HG02642 (cell line): ENCODE data around the gene ELOVL2.
A peak's percentile ranks its signal among the peaks of the same experiment; 100 is the strongest.

Experiments
- ATAC-seq: cut with Tn5 transposase; IDR thresholded peaks from one replicate; pipeline ENCODE4 v1.9.1; 2021; ENCODE audit warnings: mild to moderate bottlenecking; ENCODE audit not compliant: unreplicated experiment, poor library complexity

ELOVL2 gene

DNA sequence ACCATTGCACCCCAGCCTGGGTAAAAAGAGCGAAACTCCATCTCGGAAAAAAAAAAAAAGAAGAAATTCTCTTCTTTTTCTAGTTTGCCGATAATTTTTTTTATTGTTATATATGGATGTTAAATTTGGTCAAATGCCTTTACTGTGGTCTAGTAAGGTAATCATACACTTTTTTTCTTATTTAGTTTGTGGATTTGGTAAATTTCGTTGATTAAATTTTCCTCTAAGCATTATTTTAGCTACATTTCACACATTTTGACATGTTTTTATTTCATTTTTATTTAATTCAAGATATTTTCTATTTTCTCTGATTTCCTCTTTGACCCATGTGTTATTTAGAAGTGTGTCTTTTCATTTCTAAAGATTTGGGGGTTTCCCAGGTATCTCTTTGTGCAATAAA is 18.0 kb upstream of the ELOVL2 start:
- no peak for ATAC-seq

DNA sequence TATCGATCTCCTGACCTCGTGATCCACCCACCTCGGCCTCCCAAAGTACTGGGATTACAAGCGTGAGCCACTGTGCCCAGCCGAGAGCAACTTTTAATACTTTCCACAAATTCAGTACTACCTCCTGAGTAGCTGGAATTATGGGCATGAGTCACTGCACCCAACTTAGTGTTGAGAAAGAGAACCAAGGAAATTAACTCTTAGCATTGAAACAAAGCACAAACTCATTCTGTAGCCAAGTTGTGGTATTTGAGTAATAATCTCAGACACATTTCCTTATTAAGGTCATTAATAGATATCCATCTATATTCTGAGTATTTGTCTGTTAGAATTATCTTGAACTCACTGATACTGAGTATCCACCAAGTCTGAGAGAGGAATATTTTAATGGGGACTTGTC is 14.3 kb upstream of the ELOVL2 start:
- ATAC-seq: no peak

DNA sequence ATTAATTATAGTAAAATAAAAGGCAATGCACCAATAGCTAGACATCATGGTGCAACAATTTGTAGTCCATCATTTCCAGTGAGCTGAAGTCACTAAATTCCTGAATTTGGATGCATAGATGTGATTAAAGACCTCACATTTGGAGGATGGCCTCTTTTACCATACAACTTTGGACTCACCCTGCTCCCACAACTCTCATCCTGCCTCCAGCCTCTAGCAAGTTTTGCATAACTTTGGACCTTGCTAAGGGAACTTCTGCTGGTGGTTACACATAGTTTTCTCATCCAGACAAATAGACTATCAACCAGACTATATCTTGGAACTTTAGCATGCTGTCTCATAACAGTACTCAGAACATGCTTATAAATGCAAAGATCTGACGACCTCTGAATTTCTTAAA is 12.8 kb upstream of the ELOVL2 start:
- ATAC-seq: no peak

DNA sequence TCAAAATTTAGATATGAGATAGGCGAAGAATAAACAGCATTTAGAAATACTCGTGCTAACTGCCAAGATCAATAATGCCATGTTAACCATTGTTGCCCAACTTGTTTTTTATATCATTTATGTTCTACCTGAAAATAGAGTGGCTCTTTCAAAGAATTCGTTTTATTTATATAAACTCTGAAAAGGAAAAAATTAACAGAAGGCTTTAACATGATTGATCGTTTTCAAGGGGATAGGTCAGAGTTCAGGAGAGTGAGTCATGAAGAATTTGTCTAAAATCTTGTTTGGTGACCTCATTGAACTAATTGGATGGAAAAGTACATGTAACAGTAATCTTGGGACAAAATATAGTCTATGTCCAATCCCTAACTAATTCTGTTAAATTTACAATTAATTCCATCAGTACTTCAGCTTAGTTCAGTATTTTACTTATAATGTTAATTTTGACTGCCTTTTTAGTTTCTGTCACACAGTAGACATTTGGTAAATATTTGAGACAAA is 11.1 kb upstream of the ELOVL2 start:
- ATAC-seq: no peak

DNA sequence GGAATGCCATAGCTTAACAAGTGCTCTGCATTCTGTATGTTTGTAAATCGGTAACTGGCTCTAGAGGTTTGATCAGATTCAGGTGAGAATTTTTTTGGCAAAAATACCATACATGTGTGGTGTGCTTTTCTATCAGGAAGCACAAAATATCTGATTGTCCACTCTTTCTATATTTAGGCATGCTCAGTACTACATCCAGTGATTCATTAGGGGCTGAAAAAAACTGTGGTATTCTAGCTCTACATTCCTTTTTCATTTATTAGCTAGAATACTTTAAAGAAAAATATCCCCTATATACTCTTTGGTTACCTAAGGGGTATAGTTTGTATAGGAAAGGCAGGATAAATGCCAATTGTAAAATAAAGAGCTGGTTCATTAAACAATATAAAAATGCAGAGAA is 10.6 kb upstream of the ELOVL2 start:
- ATAC-seq: no peak

DNA sequence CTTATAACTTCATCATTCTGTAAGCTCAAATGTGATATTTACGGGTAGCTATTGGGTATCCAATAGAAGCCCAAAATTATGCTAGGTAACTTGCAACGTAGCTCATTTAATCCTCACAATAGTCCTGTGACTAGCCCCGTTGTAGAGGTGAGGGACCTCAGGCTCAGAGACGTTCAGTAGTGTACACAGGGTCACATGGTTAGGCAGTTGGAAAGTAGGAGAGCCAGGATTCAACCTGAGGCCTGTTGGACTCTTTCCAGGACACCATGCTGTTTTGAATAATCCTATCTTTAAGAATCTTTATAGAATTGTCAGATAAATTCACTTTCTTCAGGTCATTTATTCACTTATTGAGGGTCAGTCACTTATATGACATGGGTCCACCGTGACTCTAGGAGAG is 9.2 kb upstream of the ELOVL2 start:
- no peak for ATAC-seq

DNA sequence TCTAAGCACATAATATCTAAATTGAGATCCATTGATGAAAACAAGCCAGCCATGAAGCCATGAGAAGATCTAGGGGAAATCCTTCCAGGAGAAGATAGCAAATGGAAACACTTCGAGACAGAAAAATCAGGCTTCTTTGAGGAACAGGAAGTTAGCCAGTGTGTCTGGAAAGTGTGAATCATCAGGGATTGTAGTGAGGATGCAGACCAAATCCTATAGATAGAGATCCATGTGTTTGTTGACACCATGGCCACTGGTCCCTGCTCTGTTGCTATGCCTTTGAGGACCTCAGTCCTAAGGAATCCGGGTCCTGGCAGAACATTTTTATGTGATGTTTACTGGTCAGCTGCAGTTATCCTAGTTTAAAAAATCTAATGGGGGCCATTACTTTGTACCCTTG is 6.6 kb upstream of the ELOVL2 start:
- no peak for ATAC-seq

DNA sequence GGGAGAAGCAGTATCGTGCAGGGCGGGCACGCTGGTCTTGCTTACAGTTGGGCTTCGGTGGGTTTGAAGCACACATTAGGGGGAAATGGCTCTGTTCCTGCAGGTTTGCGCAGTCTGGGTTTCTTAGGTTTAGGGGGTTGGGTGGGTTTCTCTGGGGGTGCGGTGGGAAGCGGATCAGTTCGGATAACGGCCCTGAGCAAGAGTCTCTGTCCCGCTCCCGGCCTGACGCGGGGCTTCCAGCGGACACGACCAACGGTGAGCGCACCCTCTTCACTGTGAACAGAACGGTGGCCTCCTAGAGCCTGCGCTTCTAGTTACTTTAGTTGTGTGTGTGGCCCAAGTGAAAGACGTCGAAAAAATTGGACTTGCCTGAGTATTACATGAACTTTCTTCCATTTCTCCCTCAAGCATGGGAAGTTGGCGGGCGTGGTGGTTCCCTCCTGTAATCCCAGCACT is 635 bp upstream of the ELOVL2 start:
- ATAC-seq: no peak

DNA sequence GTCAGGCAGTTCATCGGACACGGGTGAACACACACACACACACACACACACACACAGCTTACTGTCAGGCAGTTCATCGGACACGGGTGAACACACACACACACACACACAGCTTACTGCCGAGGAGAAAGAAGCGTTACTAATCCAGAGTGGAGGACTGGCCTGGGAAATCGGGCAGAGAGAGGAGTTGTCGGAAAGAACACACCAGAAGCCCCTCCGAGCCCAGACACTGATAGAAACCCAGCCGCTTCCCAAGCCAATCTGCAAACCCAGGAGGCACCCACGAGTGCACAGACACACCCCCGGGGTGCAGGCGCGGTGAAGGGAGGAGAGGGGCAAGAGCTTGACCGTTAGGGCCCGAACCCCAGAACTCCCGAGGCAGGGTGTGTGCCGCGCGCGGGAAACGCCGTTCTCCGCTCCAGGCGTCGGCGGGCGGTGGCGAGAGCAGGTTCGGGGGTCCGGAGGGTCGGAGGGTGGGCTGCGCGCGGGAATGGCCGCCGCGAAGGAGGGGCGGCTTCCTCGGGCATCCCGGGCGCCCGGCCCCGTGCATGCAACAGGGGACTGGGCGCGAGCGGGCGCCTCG is 636 bp downstream of the ELOVL2 start:
- peak; percentile 35 for ATAC-seq

DNA sequence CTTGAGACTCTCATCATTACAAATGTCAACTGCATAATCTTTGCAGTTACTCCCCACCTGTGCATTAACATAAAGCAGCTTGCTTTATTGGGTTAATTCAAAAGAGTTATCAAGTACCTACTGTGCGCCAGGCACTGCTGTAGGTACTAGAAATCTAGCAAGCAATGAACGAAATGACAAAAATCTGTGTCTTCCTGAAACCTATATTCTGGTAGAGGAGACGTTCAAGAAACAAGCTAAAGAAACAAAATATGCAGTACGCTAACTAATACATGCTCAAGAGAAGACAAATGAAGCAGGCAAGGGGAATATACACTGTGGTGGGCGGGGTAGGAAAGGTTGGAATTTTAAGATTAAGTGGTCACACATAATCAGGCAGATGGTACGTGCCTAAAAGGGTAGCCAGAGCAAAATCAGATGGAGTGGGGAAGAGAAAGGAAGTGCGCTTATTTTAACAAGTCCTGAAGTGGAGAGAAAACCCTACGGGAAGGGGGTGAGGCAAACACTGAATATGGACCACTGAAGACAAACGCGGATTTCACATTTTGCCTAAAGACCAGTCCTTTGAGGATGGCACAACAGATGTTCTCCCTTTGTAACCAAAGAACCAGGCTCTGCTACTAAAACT is 1.2 kb downstream of the ELOVL2 start:
- no peak for ATAC-seq

DNA sequence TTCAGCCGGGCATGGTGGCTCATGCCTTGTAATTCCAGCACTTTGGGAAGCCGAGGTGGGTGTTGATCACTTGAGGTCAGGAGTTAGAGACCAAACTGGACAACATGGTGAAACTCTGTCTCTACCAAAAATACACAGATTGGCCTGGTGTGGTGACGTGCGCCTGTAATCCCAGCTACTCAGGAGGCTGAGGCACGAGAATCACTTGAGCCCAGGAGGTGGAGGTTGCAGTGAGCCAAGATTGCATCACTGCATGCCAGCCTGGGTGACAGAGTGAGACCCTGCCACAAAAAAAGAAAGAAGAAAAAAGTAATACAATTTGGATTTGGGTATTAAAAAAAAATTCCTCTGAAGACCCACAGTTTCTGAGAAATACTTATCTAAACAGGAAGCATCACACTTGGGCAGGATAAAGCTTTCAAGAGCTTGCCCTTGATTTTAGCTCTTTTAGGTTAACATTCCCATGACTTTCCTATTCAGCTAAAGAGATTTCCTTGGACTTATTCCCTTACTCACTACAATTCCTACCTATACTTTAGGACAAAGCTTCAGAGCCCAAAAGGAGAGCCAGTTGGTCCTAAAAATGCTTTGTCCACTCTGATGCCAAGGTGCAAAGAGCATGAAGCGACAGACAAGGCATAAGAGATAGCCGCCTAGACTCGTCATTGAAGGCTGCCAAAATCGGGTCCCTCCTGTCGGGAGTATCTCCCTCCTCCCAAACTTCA is 1.9 kb downstream of the ELOVL2 start:
- no peak for ATAC-seq

DNA sequence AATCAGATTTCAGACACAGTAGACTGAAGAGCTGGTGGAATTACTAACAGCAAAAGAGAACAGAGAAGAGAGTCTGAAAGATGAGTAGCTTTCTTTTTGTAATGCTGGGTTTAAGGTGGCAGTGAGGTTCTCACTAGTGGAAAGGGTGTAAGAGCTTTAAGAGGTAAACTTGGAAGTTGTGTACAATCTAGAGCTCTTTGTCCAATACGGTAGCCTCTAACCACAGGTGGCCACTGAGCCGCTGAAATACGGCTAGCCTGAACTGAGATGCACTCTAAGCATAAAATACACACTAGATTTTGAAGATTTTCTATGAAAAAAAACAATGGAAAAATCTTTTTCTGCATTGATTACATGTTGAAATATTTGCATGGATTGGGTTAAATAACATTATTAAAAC is 4.0 kb downstream of the ELOVL2 start:
- no peak for ATAC-seq

DNA sequence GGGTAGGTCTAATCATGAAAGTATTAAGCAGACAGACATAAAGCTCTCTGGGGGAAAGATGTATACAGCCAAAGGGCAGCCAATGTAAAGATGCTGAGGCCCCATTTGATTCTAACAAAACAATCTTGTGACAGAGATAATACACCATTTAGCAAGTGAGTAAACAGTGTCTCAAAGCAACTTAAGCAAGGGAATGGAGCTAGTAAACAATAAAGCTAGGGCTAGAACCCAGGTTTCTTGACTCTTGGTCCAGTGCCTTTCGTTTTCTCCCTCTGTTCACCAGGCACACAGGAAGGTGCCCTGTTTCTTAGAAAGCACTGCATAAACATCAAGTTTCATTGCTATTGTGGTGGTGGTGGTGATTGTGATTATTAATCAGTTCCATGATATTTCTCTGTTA is 5.1 kb downstream of the ELOVL2 start:
- ATAC-seq: no peak

DNA sequence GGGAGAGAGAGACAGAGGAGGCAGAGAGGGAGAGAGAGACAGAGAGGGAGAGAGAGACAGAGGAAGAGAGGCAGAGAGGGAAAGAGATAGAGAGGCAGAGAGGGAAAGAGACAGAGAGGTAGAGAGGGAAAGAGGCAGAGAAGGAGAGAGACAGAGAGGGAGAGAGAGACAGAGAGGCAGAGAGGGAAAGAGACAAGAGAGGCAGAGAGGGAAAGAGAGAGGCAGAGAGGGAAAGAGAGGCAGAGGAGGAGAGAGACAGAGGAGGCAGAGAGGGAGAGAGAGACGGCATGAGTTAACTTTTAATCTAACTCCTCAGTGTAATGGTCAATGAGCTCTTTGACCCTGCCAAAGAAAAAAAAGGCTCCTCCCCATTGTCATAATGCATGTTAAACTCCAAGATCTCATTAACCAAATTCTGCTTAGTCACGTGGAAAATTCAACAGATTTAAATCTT is 7.1 kb downstream of the ELOVL2 start:
- ATAC-seq: no peak

DNA sequence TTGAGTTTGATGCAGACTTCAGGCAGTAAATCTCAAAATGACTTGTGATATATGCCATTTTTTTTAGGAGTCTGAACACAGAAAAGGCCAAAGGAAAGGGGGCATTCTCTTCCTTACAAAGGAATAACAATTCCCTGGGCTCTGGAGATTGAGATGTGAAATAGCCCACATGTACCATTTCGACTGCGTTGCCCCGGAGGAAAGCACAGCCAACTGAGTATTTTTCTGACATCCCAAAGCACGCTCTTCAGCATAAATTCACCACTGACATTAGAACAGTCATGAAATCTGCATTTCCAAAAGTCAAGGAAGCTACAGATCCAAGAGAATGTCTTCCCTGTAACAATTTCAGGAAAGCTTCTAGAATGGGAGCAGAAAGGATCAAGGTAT is 7.8 kb downstream of the ELOVL2 start:
- ATAC-seq: no peak

DNA sequence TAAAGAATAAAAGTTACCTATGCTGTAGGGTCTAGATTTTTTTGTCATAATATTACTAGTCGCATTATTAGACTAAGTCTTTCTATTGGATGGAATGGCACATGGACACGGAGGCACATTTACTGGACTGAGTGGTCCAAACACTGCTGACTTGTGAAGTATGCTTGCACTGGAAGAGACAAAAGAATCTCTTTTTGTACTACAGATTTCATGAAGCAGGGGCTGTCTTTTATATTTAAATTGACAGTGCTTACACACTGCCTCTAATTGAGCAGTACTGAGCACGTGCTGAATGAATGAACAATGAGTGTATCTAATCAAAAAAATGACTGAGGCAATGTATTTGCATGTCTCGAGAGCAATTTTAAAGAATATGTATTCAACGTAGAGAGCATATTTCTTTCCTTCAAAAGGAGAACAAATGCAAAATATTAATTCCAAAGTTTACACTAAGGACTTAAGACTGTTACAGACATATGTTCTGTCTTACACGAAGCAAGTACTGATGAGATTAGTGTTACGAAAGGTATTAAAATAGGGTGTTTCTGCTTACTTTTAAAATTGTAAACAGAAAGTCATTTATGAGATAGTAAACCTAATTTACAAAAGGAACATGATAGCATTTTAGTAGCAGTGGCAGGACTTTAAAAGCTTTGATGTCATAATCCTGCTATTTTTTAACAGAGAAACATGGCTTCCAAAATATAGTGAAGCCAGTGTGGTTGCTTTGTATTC is 8.3 kb downstream of the ELOVL2 start:
- ATAC-seq: no peak

DNA sequence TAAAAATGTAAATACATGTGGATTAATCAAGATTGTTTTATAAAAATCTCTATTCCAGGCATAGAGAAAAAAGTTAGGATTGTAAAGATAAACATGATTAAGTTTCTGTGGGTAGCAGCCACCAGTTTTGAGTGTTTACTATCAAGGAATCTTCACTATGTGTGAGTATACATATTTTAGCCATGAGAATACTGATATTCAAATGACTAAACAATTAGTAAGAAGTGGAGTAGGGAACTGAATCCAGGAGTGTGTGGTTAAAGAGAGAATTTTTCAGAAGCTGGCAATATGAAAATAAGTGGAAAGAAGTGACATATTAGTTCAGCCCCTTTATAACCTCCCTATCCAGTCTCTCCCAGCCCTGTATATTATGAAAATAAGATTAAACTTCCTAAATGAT is 10.3 kb downstream of the ELOVL2 start:
- ATAC-seq: no peak

DNA sequence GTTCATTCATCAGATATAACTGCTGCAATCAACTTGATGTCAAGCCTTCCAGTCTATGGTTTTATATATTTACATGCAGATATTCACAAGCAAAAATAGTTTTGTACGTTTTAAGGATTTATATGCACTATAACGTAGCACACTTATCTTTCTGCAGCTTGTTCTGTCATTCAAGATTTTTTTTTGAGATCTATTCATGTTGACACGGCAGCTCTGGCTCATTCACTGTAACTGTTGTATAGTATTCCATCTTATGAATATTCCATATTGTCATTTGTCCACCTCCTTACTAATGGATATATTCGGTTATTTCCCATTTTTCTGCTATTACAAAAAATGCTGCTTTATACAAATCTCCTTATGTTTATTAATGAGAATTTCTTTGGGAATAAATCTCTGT is 13.2 kb downstream of the ELOVL2 start:
- ATAC-seq: no peak

DNA sequence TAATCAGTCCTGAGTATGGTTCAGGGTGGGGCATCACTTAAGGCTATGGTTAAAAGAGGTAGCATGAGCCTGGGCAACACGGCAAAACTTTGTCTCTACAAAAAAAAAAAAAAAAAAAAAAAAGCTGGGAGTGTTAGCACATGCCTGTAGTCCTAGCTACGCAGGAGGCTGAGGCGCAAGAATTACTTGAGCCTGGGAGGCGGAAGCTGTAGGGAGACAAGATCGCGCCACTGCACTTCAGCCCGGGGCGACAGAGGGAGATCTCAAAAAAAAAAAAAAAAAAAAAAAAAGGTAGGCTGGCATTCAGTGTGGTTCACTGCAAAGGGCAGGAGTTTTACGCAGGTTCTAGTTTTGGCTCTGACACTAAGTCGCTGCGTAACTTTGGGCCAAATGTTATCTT is 15.1 kb downstream of the ELOVL2 start:
- no peak for ATAC-seq

DNA sequence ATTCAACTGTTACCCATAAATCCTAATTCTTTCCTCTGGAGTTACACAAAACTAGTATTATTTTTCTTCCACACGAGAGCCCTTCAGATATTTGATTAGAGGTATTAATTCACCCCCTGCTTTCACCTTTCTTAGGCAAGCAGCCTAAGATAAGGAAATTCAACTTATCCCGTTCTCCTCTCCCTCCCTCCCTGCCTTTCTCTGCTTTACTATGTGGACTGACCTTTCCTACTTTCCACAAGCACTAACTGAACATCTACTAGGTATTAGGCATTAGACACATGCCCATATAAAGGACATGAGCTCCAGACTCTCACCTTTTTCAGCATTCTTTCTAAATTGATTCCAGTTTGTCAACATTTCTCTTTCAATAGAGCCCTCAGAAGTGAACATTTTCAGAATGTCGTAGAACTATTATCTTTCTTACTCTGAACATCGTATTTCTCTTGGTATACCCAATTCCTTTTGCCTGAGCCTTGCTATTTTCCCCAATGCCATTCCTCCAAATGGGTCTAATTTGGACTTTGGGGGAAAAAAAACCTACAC is 16.5 kb downstream of the ELOVL2 start:
- ATAC-seq: no peak
